ENCODE data around the gene RIN3. TPM values are rescaled to one million over a fixed set of nuclear protein-coding genes. Genes with fewer than 3 reads are reported as not detected.

The RIN3 gene
- total RNA-seq, 1 donor from 2014 or later, result 18.8 TPM

- no peak overlapping the region for H3K27ac Mint-ChIP-seq (ENCODE audit: unreplicated experiment)
- no peak overlapping the region for H3K4me3 Mint-ChIP-seq (ENCODE audit: unreplicated experiment)
- H3K9me3 Mint-ChIP-seq (ENCODE audit: low read depth), result peaks cover 25% of the 10 kb centered on the region
- TF ChIP-seq CTCF (IDR thresholded peaks at IDR 0.05), result no peak
- H3K27me3 Mint-ChIP-seq (ENCODE audit: low read depth), result no peaks in the 10 kb centered on the region
- peaks cover 12% of the 10 kb centered on the region for H3K4me1 Mint-ChIP-seq (ENCODE audit: low read depth)
- H3K36me3 Mint-ChIP-seq (ENCODE audit: low read depth), result peaks cover 29% of the 10 kb centered on the region
- DNase-seq (ENCODE audit: low spot score), result no peak
Measured at GRCh38 chr14:92624764-92625163, 111.2 kb downstream of the RIN3 start.

- no peak overlapping the region for H3K27ac Mint-ChIP-seq (ENCODE audit: unreplicated experiment)
- H3K4me3 Mint-ChIP-seq (ENCODE audit: unreplicated experiment), result no peak overlapping the region
- no peaks in the 10 kb centered on the region for H3K27me3 Mint-ChIP-seq (ENCODE audit: low read depth)
- H3K9me3 Mint-ChIP-seq (ENCODE audit: low read depth), result peaks cover 25% of the 10 kb centered on the region
- no peak for DNase-seq (ENCODE audit: low spot score)
- TF ChIP-seq CTCF (IDR thresholded peaks at IDR 0.05), result no peak
- H3K36me3 Mint-ChIP-seq (ENCODE audit: low read depth), result peaks cover 29% of the 10 kb centered on the region
- H3K4me1 Mint-ChIP-seq (ENCODE audit: low read depth), result peaks cover 12% of the 10 kb centered on the region
Measured at GRCh38 chr14:92625213-92625612, 111.6 kb downstream of the RIN3 start.

- Mint-ChIP-seq H3K9me3 (ENCODE audit: low read depth) (peaks cover 25% of the 10 kb centered on the region), H3K4me3 (ENCODE audit: unreplicated experiment) (no peak overlapping the region)
Measured at GRCh38 chr14:92626041-92626440, 112.5 kb downstream of the RIN3 start.

GRCh38 chr14:92627707-92628215 is 114.2 kb downstream of the RIN3 start:
- H3K9me3 Mint-ChIP-seq (ENCODE audit: low read depth), result peaks cover 11% of the 10 kb centered on the region
- H3K36me3 Mint-ChIP-seq (ENCODE audit: low read depth), result peaks cover 17% of the 10 kb centered on the region
- no peak overlapping the region for H3K4me3 Mint-ChIP-seq (ENCODE audit: unreplicated experiment)
- no peak for DNase-seq (ENCODE audit: low spot score)
- no peak for TF ChIP-seq CTCF (IDR thresholded peaks at IDR 0.05)
- H3K4me1 Mint-ChIP-seq (ENCODE audit: low read depth), result peaks cover 12% of the 10 kb centered on the region
- H3K27ac Mint-ChIP-seq (ENCODE audit: unreplicated experiment), result no peak overlapping the region
- no peaks in the 10 kb centered on the region for H3K27me3 Mint-ChIP-seq (ENCODE audit: low read depth)

More at GRCh38 chr14:92626041-92626440, 112.5 kb downstream of the RIN3 start:
- Mint-ChIP-seq H3K36me3 (ENCODE audit: low read depth) (peaks cover 29% of the 10 kb centered on the region), H3K4me1 (ENCODE audit: low read depth) (peaks cover 12% of the 10 kb centered on the region), H3K27me3 (ENCODE audit: low read depth) (no peaks in the 10 kb centered on the region), H3K27ac (ENCODE audit: unreplicated experiment) (no peak overlapping the region)
- no peak for DNase-seq (ENCODE audit: low spot score)
- no peak for TF ChIP-seq CTCF (IDR thresholded peaks at IDR 0.05)

- H3K27me3 Mint-ChIP-seq (ENCODE audit: low read depth), result no peaks in the 10 kb centered on the region
- H3K4me1 Mint-ChIP-seq (ENCODE audit: low read depth), result peaks cover 12% of the 10 kb centered on the region
- DNase-seq (ENCODE audit: low spot score), result no peak
- peaks cover 8% of the 10 kb centered on the region for H3K9me3 Mint-ChIP-seq (ENCODE audit: low read depth)
- TF ChIP-seq CTCF (IDR thresholded peaks at IDR 0.05), result no peak
- H3K36me3 Mint-ChIP-seq (ENCODE audit: low read depth), result peaks cover 17% of the 10 kb centered on the region
- no peak overlapping the region for H3K4me3 Mint-ChIP-seq (ENCODE audit: unreplicated experiment)
- no peak overlapping the region for H3K27ac Mint-ChIP-seq (ENCODE audit: unreplicated experiment)
Measured at GRCh38 chr14:92628636-92629035, 115.1 kb downstream of the RIN3 start.
